K562 (cell line): ENCODE data around the gene TMEM106B. TPM values are rescaled to one million over a fixed set of nuclear protein-coding genes. Genes with fewer than 3 reads are reported as not detected.

Experiments
- ATAC-seq: fragments of 200-7000 bp; cut with Tn5 transposase; 3 replicates; pipeline ENCODE4 v1.9.1; 2020; ENCODE audit warnings: moderate library complexity
- BruUV-seq: library from RNA; stranded (reverse); fragments of 400-500 nt; replicated peaks from 2 replicates; lab custom pipeline; 2021; lab: Mats Ljungman, UMichigan
- CTCF ChIA-PET: fragments of 300-600 bp; formaldehyde crosslinking; extraction: SDS; loops from one replicate; lab custom pipeline; 2021; ENCODE audit warnings: low intra/inter-chr PET ratio; lab: Yijun Ruan, JAX
- POLR2A ChIA-PET: fragments of 300-600, 350-650 bp; sonication (Branson Sonifier 250); formaldehyde crosslinking; extraction: SDS; loops from one replicate; lab custom pipeline; 2021; ENCODE audit warnings: antibody characterized with exemption, inconsistent platforms; lab: Yijun Ruan, JAX
- DNase-seq, 4 experiments: peaks; one replicate each; pipeline versions ENCODE4 v3.0.0 to v3.0.0-alpha.2; 2011 to 2018; ENCODE audit warnings: low spot score in 3 of 4, mixed read lengths in 3 of 4; ENCODE audit errors: extremely low read depth in 1 of 4
- FAIRE-seq: peaks from 2 replicates; lab custom pipeline; 2011; peaks lifted over from hg19 to GRCh38; lab: Jason Lieb, UNC
- H2AFZ ChIP-seq: 2 replicates; pipeline ENCODE4 v1.6.0; 2011; ENCODE audit warnings: low read depth, low read length, control low read depth, inconsistent platforms
- H3K27ac ChIP-seq: fragments of 200-600 bp; 3 replicates; pipeline ENCODE4 v1.8.0; 2011; ENCODE audit warnings: low read depth, mild to moderate bottlenecking, control low read depth, inconsistent platforms, low read length, moderate library complexity, mixed read lengths; ENCODE audit errors: extremely low read depth
- H3K27me3 ChIP-seq, 2 experiments: fragments of 300-600 bp in 1 of 2; 2 replicates in 1 of 2; 3 replicates in 1 of 2; pipeline versions ENCODE4 v1.6.0 to v1.8.0; 2011; ENCODE audit warnings: inconsistent platforms in 2 of 2, low read length in 2 of 2, mild to moderate bottlenecking in 1 of 2, mixed read lengths in 1 of 2, moderate library complexity in 1 of 2; ENCODE audit not compliant: control insufficient read depth in 2 of 2, insufficient read depth in 2 of 2
- H3K36me3 ChIP-seq: fragments of 300-600 bp; 3 replicates; pipeline ENCODE4 v1.8.0; 2011; ENCODE audit warnings: mild to moderate bottlenecking, low read length, inconsistent platforms; ENCODE audit not compliant: control insufficient read depth, insufficient read depth
- H3K4me1 ChIP-seq, 2 experiments: fragments of 200-600 bp in 1 of 2; replicated peaks in 1 of 2; 2 replicates in 1 of 2; 3 replicates in 1 of 2; pipeline versions ENCODE4 v1.5.1 to v1.8.0; 2011; ENCODE audit warnings: inconsistent platforms in 2 of 2, low read length in 2 of 2, mild to moderate bottlenecking in 1 of 2, mixed read lengths in 1 of 2, moderate library complexity in 1 of 2; ENCODE audit not compliant: control insufficient read depth in 2 of 2, insufficient read depth in 2 of 2
- H3K4me2 ChIP-seq: 2 replicates; pipeline ENCODE4 v1.6.1; 2011; ENCODE audit warnings: low read length, control low read depth, inconsistent platforms, mixed read lengths; ENCODE audit not compliant: insufficient read depth
- H3K4me3 ChIP-seq: fragments of 200-600 bp; sonication (generic), shearing (Covaris generic); 2 replicates; pipeline ENCODE4 v1.5.1; 2016; ENCODE audit warnings: control low read depth, inconsistent platforms
- H3K79me2 ChIP-seq: fragments of 200-600 bp; 3 replicates; pipeline ENCODE4 v1.8.0; 2011; ENCODE audit warnings: low read length, inconsistent platforms; ENCODE audit not compliant: control insufficient read depth, insufficient read depth
- H3K9ac ChIP-seq, 2 experiments: 2 replicates each; pipeline versions ENCODE4 v1.6.0 to v1.6.1; 2011; ENCODE audit warnings: low read depth in 2 of 2, low read length in 2 of 2, control low read depth in 1 of 2, inconsistent platforms in 1 of 2, mild to moderate bottlenecking in 1 of 2, mixed read lengths in 1 of 2; ENCODE audit not compliant: insufficient read depth in 1 of 2
- H3K9me1 ChIP-seq: one replicate; pipeline ENCODE4 v1.6.0; 2011; ENCODE audit warnings: inconsistent platforms, mild to moderate bottlenecking, low read length, moderate library complexity; ENCODE audit not compliant: control insufficient read depth, insufficient read depth
- H3K9me3 ChIP-seq: replicated peaks from 2 replicates; pipeline ENCODE4 v1.5.1; 2011; ENCODE audit warnings: low read depth, low read length, inconsistent platforms; ENCODE audit not compliant: control insufficient read depth, insufficient read depth
- H4K20me1 ChIP-seq: replicated peaks from 2 replicates; pipeline ENCODE4 v1.6.1; 2011; ENCODE audit warnings: low read length, inconsistent platforms, mixed read lengths; ENCODE audit not compliant: control insufficient read depth, insufficient read depth
- E2F4 ChIP-seq: sonication (generic); formaldehyde crosslinking; IDR thresholded peaks from 2 replicates; pipeline ENCODE4 v1.8.0; 2022; ENCODE audit warnings: mild to moderate bottlenecking, low read depth, missing genetic modification reagents
- FOXO4 ChIP-seq: fragments of 450-650 bp; formaldehyde crosslinking; IDR thresholded peaks from 2 replicates; pipeline ENCODE4 v1.4.0; 2020; ENCODE audit warnings: mild to moderate bottlenecking, moderate library complexity
- HOXB6 ChIP-seq: fragments of 250-450 bp; sonication (Bioruptor Pico); IDR thresholded peaks from 2 replicates; pipeline ENCODE4 v1.5.1; 2022; ENCODE audit warnings: mild to moderate bottlenecking, borderline replicate concordance
- KDM2B ChIP-seq: fragments of 250-450 bp; sonication (Bioruptor Pico); IDR thresholded peaks from 2 replicates; pipeline ENCODE4 v1.8.0; 2021; ENCODE audit warnings: mild to moderate bottlenecking, moderate library complexity
- ZNF512 ChIP-seq: IDR thresholded peaks from 2 replicates; pipeline ENCODE4 v1.6.1; 2016; ENCODE audit warnings: missing genetic modification characterization, missing compliant biosample characterization
- WGBS: fragments of 100-300 bp; shearing (Covaris generic); methylation state at CpG from one replicate; pipeline ENCODE4 v1.1.6; 2016; ENCODE audit warnings: low coverage, mixed read lengths; ENCODE audit not compliant: insufficient coverage; ENCODE audit errors: missing lambda C conversion rate; 5-methylcytosine and 5-hydroxymethylcytosine counted together
- in situ Hi-C: fragments of 300-500 bp; cut with MboI; formaldehyde crosslinking; loops from 4 replicates; pipeline ENCODE4 v1.15.0; 2018; ENCODE audit warnings: inconsistent platforms, mixed read lengths
- intact Hi-C: fragments of 100-400 bp; cut with micrococcal nuclease; formaldehyde crosslinking; loops from 2 replicates; pipeline ENCODE4 v1.14.2; 2022
- polyA plus RNA-seq, 8 experiments: library from polyadenylated mRNA; depleted of rRNA in 4 of 8; stranded (reverse) in 5 of 8; unstranded in 3 of 8; fragments of >200 nt; fragmentation: Nextera tagmentation in 2 of 8; fragmentation: Illumina TruSeq in 1 of 8; extraction: Ambion mirVana in 2 of 8; extraction: Trizol in 1 of 8; gene quantifications; 2 replicates each; pipeline versions ENCODE4 v1.2.1 to v1.2.3, GENCODE V29; 2011 to 2014; ENCODE audit warnings: inconsistent platforms in 1 of 8, missing spikeins in 1 of 8
- total RNA-seq, 7 experiments: library from RNA; depleted of rRNA in 6 of 7; stranded (reverse); fragments of >200 nt in 6 of 7; fragmentation: Illumina TruSeq in 2 of 7; extraction: Trizol in 2 of 7; gene quantifications; 2 replicates each; pipeline versions ENCODE4 v1.2.1 to v1.2.3, GENCODE V29; 2011 to 2021; ENCODE audit warnings: low replicate concordance in 1 of 7
- TF ChIP-seq, protein P1 (sequence below): sonication (generic); formaldehyde crosslinking; IDR thresholded peaks from 2 replicates; pipeline ENCODE4 v1.8.0; 2023; ENCODE audit warnings: missing genetic modification reagents, mild to moderate bottlenecking, borderline replicate concordance

TMEM106B gene
- total and polyA plus RNA-seq, 9 of the 15 experiments (the other 6 are each of a cell fraction or from before 2014, with no cell fraction given): 8.6 to 30.4 (median 18.7) TPM

DNA sequence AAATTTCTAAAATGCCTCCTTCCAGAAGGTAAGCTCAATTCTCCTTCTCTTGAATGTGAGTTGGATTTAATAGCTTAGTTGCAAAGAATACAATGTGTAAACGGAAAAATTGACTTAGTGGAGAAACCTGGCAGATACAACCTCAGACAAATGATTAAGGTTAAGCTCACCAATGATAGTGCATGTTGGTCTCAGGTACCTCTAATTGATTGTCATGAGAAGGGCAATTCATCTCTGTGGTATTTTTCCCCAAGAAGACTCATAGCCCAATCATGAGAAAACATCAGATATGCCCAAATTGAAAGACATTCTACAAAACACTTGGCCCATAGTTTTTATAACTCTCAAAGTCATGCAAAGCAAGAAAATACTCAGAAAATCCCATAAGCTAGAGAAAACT is 36.2 kb upstream of the TMEM106B start:
- CTCF ChIA-PET: no interaction called here
- Histone ChIP-seq H3K4me3 (no peak overlapping the region), H4K20me1 (no peaks in the 10 kb centered on the region), H3K27ac (no peak overlapping the region), H2AFZ (no peak overlapping the region), H3K4me1 (no peaks in the 10 kb centered on the region), H3K9me3 (no peaks in the 10 kb centered on the region), H3K79me2 (no peaks in the 10 kb centered on the region)
- WGBS: 0% methylated on average over 1 of the region's 1 CpG
- FAIRE-seq: no peak
- TF ChIP-seq KDM2B (CRISPR knock-in tag): no peak
- TF ChIP-seq, protein P1, sequence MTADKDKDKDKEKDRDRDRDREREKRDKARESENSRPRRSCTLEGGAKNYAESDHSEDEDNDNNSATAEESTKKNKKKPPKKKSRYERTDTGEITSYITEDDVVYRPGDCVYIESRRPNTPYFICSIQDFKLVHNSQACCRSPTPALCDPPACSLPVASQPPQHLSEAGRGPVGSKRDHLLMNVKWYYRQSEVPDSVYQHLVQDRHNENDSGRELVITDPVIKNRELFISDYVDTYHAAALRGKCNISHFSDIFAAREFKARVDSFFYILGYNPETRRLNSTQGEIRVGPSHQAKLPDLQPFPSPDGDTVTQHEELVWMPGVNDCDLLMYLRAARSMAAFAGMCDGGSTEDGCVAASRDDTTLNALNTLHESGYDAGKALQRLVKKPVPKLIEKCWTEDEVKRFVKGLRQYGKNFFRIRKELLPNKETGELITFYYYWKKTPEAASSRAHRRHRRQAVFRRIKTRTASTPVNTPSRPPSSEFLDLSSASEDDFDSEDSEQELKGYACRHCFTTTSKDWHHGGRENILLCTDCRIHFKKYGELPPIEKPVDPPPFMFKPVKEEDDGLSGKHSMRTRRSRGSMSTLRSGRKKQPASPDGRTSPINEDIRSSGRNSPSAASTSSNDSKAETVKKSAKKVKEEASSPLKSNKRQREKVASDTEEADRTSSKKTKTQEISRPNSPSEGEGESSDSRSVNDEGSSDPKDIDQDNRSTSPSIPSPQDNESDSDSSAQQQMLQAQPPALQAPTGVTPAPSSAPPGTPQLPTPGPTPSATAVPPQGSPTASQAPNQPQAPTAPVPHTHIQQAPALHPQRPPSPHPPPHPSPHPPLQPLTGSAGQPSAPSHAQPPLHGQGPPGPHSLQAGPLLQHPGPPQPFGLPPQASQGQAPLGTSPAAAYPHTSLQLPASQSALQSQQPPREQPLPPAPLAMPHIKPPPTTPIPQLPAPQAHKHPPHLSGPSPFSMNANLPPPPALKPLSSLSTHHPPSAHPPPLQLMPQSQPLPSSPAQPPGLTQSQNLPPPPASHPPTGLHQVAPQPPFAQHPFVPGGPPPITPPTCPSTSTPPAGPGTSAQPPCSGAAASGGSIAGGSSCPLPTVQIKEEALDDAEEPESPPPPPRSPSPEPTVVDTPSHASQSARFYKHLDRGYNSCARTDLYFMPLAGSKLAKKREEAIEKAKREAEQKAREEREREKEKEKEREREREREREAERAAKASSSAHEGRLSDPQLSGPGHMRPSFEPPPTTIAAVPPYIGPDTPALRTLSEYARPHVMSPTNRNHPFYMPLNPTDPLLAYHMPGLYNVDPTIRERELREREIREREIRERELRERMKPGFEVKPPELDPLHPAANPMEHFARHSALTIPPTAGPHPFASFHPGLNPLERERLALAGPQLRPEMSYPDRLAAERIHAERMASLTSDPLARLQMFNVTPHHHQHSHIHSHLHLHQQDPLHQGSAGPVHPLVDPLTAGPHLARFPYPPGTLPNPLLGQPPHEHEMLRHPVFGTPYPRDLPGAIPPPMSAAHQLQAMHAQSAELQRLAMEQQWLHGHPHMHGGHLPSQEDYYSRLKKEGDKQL: no peak
- TF ChIP-seq ZNF512 (tag): no peak
- TF ChIP-seq FOXO4 (CRISPR knock-in tag): no peak
- no peak for TF ChIP-seq HOXB6 (CRISPR knock-in tag)
- no peak for TF ChIP-seq E2F4 (CRISPR knock-in tag)
- TF ChIP-seq, all 486 proteins: peak for 0
- Histone ChIP-seq H3K36me3 (no peaks in the 10 kb centered on the region), H3K27me3 (no peaks in the 10 kb centered on the region), H3K4me2 (no peak overlapping the region), H3K9ac (no peak overlapping the region), H3K9me1 (no peaks in the 10 kb centered on the region)
- BruUV-seq: no TSS peak
- in situ Hi-C loops: no loop called here
- POLR2A ChIA-PET: no interaction called here
- DNase-seq: no peak
- intact Hi-C loops: no loop called here
- no peak for ATAC-seq
